Posterior cingulate gyrus (tissue), 11 donors: ENCODE measurements around the gene OR52K1.

Source experiments
- DNase-seq, 10 donors: peaks; one replicate each; pipeline versions ENCODE4 v3.0.0 to v3.0.0-alpha.2; 2020 to 2021; ENCODE audit warnings: mixed read lengths in 3 of 10
- intact Hi-C: fragments of 100-400 bp; cut with DNase I; formaldehyde crosslinking; loops from one replicate; pipeline ENCODE4 v1.15.1; 2023

Gene OR52K1

GRCh38 chr11:4482445-4482844, at the start of gene OR52K1:
TSS of gene OR52K1 (plus strand) at chr11:4482646. CDS start at chr11:4488901, 6,255 bp downstream.
- intact Hi-C loops, result no loop called here
- no peak for DNase-seq

GRCh38 chr11:4433856-4434255, 48.6 kb upstream of the OR52K1 start:
- intact Hi-C loops, result no loop called here
- DNase-seq, result no peak

- intact Hi-C loops, result no loop called here
Measured at GRCh38 chr11:4436411-4436810, 46.0 kb upstream of the OR52K1 start.

GRCh38 chr11:4441515-4441914, 40.9 kb upstream of the OR52K1 start:
- intact Hi-C loops, result no loop called here
- DNase-seq, result no peak

More at GRCh38 chr11:4436411-4436810, 46.0 kb upstream of the OR52K1 start:
- DNase-seq, result no peak

GRCh38 chr11:4443232-4443891, 39.1 kb upstream of the OR52K1 start:
- intact Hi-C loops, result no loop called here
- DNase-seq, result no peak

- no peak for DNase-seq
- intact Hi-C loops, result no loop called here
Measured at GRCh38 chr11:4448995-4449394, 33.5 kb upstream of the OR52K1 start, which contains the start of gene OR52K2. TSS of gene OR52K2 (plus strand) at chr11:4449295. CDS start at chr11:4449340, 45 bp downstream.

GRCh38 chr11:4453118-4453517, 29.3 kb upstream of the OR52K1 start:
- no peak for DNase-seq
- intact Hi-C loops, result no loop called here

GRCh38 chr11:4454021-4454420, 28.4 kb upstream of the OR52K1 start:
- intact Hi-C loops, result no loop called here
- no peak for DNase-seq

GRCh38 chr11:4455419-4455818, 27.0 kb upstream of the OR52K1 start:
- no peak for DNase-seq
- intact Hi-C loops, result no loop called here

- intact Hi-C loops, result no loop called here
Measured at GRCh38 chr11:4459500-4459899, 22.9 kb upstream of the OR52K1 start.

GRCh38 chr11:4460151-4460550, 22.3 kb upstream of the OR52K1 start:
- intact Hi-C loops, result no loop called here
- no peak for DNase-seq

More at GRCh38 chr11:4459500-4459899, 22.9 kb upstream of the OR52K1 start:
- DNase-seq, result peak in 1 of 10 donors; percentile 43

- intact Hi-C loops, result no loop called here
- no peak for DNase-seq
Measured at GRCh38 chr11:4464216-4465159, 18.0 kb upstream of the OR52K1 start.

GRCh38 chr11:4465407-4465806, 17.0 kb upstream of the OR52K1 start:
- intact Hi-C loops, result no loop called here
- DNase-seq, result no peak

GRCh38 chr11:4466131-4466870, 16.1 kb upstream of the OR52K1 start:
- peak in 2 of 10 donors; percentile 15 to 27 for DNase-seq
- intact Hi-C loops, result no loop called here

GRCh38 chr11:4466871-4467442, 15.5 kb upstream of the OR52K1 start:
- no peak for DNase-seq
- intact Hi-C loops, result no loop called here

GRCh38 chr11:4467811-4468606, 14.4 kb upstream of the OR52K1 start:
- no peak for DNase-seq
- intact Hi-C loops, result no loop called here

- no peak for DNase-seq
- intact Hi-C loops, result no loop called here
Measured at GRCh38 chr11:4479644-4480043, 2.8 kb upstream of the OR52K1 start.

- intact Hi-C loops, result no loop called here
- DNase-seq, result no peak
Measured at GRCh38 chr11:4480577-4481239, 1.7 kb upstream of the OR52K1 start.

- intact Hi-C loops, result no loop called here
- DNase-seq, result no peak
Measured at GRCh38 chr11:4481240-4481582, 1.2 kb upstream of the OR52K1 start.
